ENCODE measurements around the gene GUCY1A1.

The GUCY1A1 gene

GRCh38 chr4:155780775-155781174, 114.1 kb downstream of the GUCY1A1 start:
- DNase-seq (ENCODE audit: low read depth), result no peak

DNA sequence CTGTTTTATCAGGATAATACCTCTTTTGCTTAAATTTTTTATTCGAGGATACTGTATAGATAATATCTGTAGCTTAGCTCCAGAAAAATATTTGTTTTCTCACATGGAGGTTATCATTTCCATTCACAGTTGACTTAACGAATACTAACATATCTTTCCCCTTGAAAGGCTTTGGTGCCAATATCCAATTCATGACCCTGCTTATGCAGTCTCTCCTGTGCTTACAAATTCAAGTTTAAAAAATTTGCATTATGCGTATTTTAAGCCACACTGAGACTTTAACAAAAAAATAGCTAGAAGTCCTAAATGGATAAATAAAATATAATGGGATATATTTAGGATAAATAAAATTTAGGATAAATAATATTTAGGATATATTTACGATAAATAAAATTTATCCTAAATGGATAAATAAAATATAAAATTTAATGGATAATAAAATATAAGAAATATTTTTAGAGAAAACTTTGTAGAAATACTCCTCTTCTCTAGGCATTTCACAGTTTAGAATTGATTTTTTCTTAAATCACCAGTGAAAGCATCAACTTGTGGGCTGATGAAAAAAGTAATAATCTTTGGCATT, 114.7 kb downstream of the GUCY1A1 start:
- no peak for DNase-seq (ENCODE audit: low read depth)
